ENCODE results near the gene NYNRIN. TPM values are rescaled to one million over a fixed set of nuclear protein-coding genes. Genes with fewer than 3 reads are reported as not detected.

The NYNRIN gene
- total RNA-seq, 1 experiment from 2014 or later = 18.7 TPM

GRCh38 chr14:24426150-24426911 lies 27.5 kb downstream of the NYNRIN start:
- no peak overlapping the region for H3K4ac ChIP-seq (ENCODE audit: low read depth, low read length)
- no CpG with 5 or more reads among the region's 2 CpGs for WGBS (ENCODE audit: extremely low coverage, insufficient read length, low lambda C conversion rate)
- H3K56ac ChIP-seq (ENCODE audit: insufficient read length, low read depth, low read length) = no peak overlapping the region
- no peak overlapping the region for H3K4me3 Mint-ChIP-seq
- H3K4me1 ChIP-seq (ENCODE audit: insufficient read depth, low read length) = peaks cover 3% of the 10 kb centered on the region; the same call in 1 of the 2 replicates
- H2AK5ac ChIP-seq (ENCODE audit: insufficient read length, low read length) = no peak overlapping the region
- no peak overlapping the region for H3K23ac ChIP-seq (ENCODE audit: insufficient read length, low read depth, low read length)
- no peak overlapping the region for H2BK20ac ChIP-seq (ENCODE audit: low read depth, low read length, poor library complexity, severe bottlenecking)
- no peak overlapping the region for H2BK12ac ChIP-seq (ENCODE audit: insufficient read length, low read depth, low read length)
- no peaks in the 10 kb centered on the region for H3K9me3 Mint-ChIP-seq
- H3K9me3 ChIP-seq (ENCODE audit: control insufficient read depth, low read depth, low read length) = no peaks in the 10 kb centered on the region
- no peak overlapping the region for H4K8ac ChIP-seq (replicated peaks; ENCODE audit: insufficient read length, low read depth, low read length)
- TF ChIP-seq CTCF (conservative IDR thresholded peaks at IDR 0.05) = no peak
- peaks cover 2% of the 10 kb centered on the region; the same call in 1 of the 2 replicates for H3K27me3 ChIP-seq (ENCODE audit: insufficient read depth, low read length)
- no peak overlapping the region for H3K18ac ChIP-seq (ENCODE audit: insufficient read length, low read depth, low read length)
- no peak overlapping the region for H3K4me2 ChIP-seq (ENCODE audit: insufficient read depth, insufficient read length, low read length)
- H3K9ac ChIP-seq (ENCODE audit: extremely low read depth, insufficient read length, low read length) = no peak overlapping the region
- no peaks in the 10 kb centered on the region for H4K20me1 ChIP-seq (ENCODE audit: control insufficient read depth, insufficient read depth, insufficient read length)
- no peak overlapping the region for H2BK120ac ChIP-seq (ENCODE audit: low read depth, low read length, poor library complexity, severe bottlenecking)
- H3K4me1 Mint-ChIP-seq = peaks cover 24 to 25% of the 10 kb centered on the region in 2 experiments
- H2BK15ac ChIP-seq (ENCODE audit: low read depth, low read length) = no peak overlapping the region
- no peak overlapping the region for H4K5ac ChIP-seq (ENCODE audit: insufficient read length, low read depth, low read length)
- no peaks in the 10 kb centered on the region for H3K36me3 Mint-ChIP-seq (ENCODE audit: insufficient read depth in 1 of 3, low read depth in 3 of 3)
- no peak overlapping the region for H3T11ph ChIP-seq (ENCODE audit: low read length)
- no peak overlapping the region for H3K14ac ChIP-seq (ENCODE audit: insufficient read depth, low read length)
- H3K79me2 ChIP-seq (ENCODE audit: insufficient read depth, low read length) = no peaks in the 10 kb centered on the region
- no peak overlapping the region for H3K27ac ChIP-seq (ENCODE audit: insufficient read length, low read depth, low read length)
- no peak for DNase-seq
- peaks cover 8% of the 10 kb centered on the region for H3K27me3 Mint-ChIP-seq (ENCODE audit: low read depth)
- H3K23me2 ChIP-seq (ENCODE audit: insufficient read length, low read depth, low read length, poor library complexity, severe bottlenecking) = peaks cover 7% of the 10 kb centered on the region
- H3K27ac Mint-ChIP-seq = no peak overlapping the region; a peak in 1 of 7 replicates
- H4K91ac ChIP-seq (ENCODE audit: insufficient read length, low read depth, low read length) = no peak overlapping the region
- H3K79me1 ChIP-seq (ENCODE audit: insufficient read depth, low read depth, low read length, poor library complexity, severe bottlenecking) = no peaks in the 10 kb centered on the region
- no peak overlapping the region for H2BK5ac ChIP-seq (ENCODE audit: insufficient read length, low read length)
- no peak overlapping the region for H2AFZ ChIP-seq (ENCODE audit: low read length)
